Esophagus muscularis mucosa (tissue), 3 donors: Measurements from ENCODE around the gene TWSG1.

Experiments used
- POLR2AphosphoS5 ChIP-seq, 2 donors: sonication (generic); formaldehyde crosslinking; IDR thresholded peaks; one replicate each; pipeline ENCODE4 v1.6.1; 2017; ENCODE audit warnings: antibody characterized with exemption in 2 of 2
- TF ChIP-seq, protein P1 (sequence below), 3 experiments: fragments of 200-600 bp in 2 of 3; fragments of 450-650 bp in 1 of 3; sonication (generic) in 2 of 3; IDR thresholded peaks; one replicate each; pipeline ENCODE4 v1.5.1; 2017 to 2019; ENCODE audit warnings: antibody characterized with exemption in 3 of 3, mild to moderate bottlenecking in 2 of 3, moderate library complexity in 1 of 3

DNA sequence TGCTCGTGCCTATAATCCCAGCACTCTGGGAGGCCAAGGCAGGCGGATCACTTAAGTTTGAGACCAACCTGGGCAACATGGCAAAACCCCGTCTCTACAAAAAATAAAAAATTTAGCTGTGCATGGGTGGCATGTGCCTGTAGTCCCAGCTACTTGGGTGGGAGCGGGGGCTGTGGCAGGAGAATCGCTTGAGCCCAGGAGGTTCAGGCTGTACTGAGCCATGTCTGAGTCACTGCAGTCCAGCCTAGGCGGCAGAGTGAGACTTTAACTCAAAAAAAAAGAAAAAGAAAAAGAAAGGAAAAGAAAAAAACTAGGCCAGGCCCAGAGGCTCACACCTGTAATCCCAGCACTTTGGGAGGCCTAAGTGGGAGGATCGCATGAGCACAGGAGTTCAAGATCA, 30.8 kb downstream of the TWSG1 start:
- TF ChIP-seq, protein P1, sequence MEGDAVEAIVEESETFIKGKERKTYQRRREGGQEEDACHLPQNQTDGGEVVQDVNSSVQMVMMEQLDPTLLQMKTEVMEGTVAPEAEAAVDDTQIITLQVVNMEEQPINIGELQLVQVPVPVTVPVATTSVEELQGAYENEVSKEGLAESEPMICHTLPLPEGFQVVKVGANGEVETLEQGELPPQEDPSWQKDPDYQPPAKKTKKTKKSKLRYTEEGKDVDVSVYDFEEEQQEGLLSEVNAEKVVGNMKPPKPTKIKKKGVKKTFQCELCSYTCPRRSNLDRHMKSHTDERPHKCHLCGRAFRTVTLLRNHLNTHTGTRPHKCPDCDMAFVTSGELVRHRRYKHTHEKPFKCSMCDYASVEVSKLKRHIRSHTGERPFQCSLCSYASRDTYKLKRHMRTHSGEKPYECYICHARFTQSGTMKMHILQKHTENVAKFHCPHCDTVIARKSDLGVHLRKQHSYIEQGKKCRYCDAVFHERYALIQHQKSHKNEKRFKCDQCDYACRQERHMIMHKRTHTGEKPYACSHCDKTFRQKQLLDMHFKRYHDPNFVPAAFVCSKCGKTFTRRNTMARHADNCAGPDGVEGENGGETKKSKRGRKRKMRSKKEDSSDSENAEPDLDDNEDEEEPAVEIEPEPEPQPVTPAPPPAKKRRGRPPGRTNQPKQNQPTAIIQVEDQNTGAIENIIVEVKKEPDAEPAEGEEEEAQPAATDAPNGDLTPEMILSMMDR (IDR thresholded peaks at IDR 0.05) = no peak
- no peak for TF ChIP-seq POLR2AphosphoS5 (IDR thresholded peaks at IDR 0.05)
